Measurements from ENCODE around the gene MRPS10.

The MRPS10 gene

GRCh38 chr6:42217519-42218367 lies at the start of gene MRPS10:
MRPS10 (minus strand) TSS chr6:42217861; CDS start chr6:42217849, 12 bp downstream.
- peak; percentile 81 to 86 for DNase-seq (ENCODE audit: low read depth in 2 of 2)

GRCh38 chr6:42266538-42266937 lies 48.9 kb upstream of the MRPS10 start:
- no peak for DNase-seq (ENCODE audit: low read depth in 2 of 2)

- DNase-seq (ENCODE audit: low read depth in 2 of 2): no peak
Measured at GRCh38 chr6:42264852-42265390, 47.3 kb upstream of the MRPS10 start.

- DNase-seq (ENCODE audit: low read depth in 2 of 2): no peak
Measured at GRCh38 chr6:42264162-42264851, 46.6 kb upstream of the MRPS10 start.

GRCh38 chr6:42263165-42263728 lies 45.6 kb upstream of the MRPS10 start:
- DNase-seq (ENCODE audit: low read depth in 2 of 2): no peak

GRCh38 chr6:42260972-42261371 lies 43.3 kb upstream of the MRPS10 start:
- no peak for DNase-seq (ENCODE audit: low read depth in 2 of 2)

GRCh38 chr6:42260396-42260888 lies 42.8 kb upstream of the MRPS10 start:
- no peak for DNase-seq (ENCODE audit: low read depth in 2 of 2)

GRCh38 chr6:42259841-42260395 lies 42.3 kb upstream of the MRPS10 start:
- no peak for DNase-seq (ENCODE audit: low read depth in 2 of 2)

- no peak for DNase-seq (ENCODE audit: low read depth in 2 of 2)
Measured at GRCh38 chr6:42259286-42259685, 41.6 kb upstream of the MRPS10 start.

GRCh38 chr6:42257614-42258013 lies 40.0 kb upstream of the MRPS10 start:
- DNase-seq (ENCODE audit: low read depth in 2 of 2): no peak

GRCh38 chr6:42257063-42257462 lies 39.4 kb upstream of the MRPS10 start:
- DNase-seq (ENCODE audit: low read depth in 2 of 2): no peak

GRCh38 chr6:42255050-42255449 lies 37.4 kb upstream of the MRPS10 start:
- DNase-seq (ENCODE audit: low read depth in 2 of 2): no peak

GRCh38 chr6:42254505-42254904 lies 36.8 kb upstream of the MRPS10 start:
- DNase-seq (ENCODE audit: low read depth in 2 of 2): no peak

GRCh38 chr6:42251911-42252637 lies 34.4 kb upstream of the MRPS10 start:
- no peak for DNase-seq (ENCODE audit: low read depth in 2 of 2)

GRCh38 chr6:42251500-42251899 lies 33.8 kb upstream of the MRPS10 start:
- no peak for DNase-seq (ENCODE audit: low read depth in 2 of 2)

- DNase-seq (ENCODE audit: low read depth in 2 of 2): no peak
Measured at GRCh38 chr6:42250274-42250931, 32.7 kb upstream of the MRPS10 start.

GRCh38 chr6:42249279-42249678 lies 31.6 kb upstream of the MRPS10 start:
- DNase-seq (ENCODE audit: low read depth in 2 of 2): no peak

- DNase-seq (ENCODE audit: low read depth in 2 of 2): no peak
Measured at GRCh38 chr6:42243046-42243445, 25.4 kb upstream of the MRPS10 start.

- no peak for DNase-seq (ENCODE audit: low read depth in 2 of 2)
Measured at GRCh38 chr6:42241915-42242314, 24.3 kb upstream of the MRPS10 start.

GRCh38 chr6:42239736-42240375 lies 22.2 kb upstream of the MRPS10 start:
- DNase-seq (ENCODE audit: low read depth in 2 of 2): no peak
